ENCODE measurements around the gene POU4F1.
A peak's percentile ranks its signal among the peaks of the same experiment; 100 is the strongest.

The POU4F1 gene

DNA sequence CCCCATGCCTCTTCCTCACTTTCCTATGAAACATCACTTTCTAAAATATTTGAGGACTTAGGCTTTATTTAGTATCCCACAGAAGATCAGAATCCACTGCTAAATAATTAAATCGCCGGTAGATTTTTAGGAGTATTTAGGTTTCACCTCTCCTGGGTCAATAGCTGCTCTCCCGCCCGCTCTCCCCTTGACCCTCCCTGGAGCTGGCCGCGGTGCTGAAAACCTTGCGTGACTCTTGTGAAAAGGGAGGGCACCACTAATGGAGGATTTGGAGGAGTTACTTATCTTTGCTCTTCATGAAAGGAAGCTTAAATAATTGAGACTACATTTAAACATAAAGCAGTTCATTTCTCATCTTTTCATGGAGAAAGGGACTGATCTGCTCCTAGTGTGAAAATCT is 14.1 kb downstream of the POU4F1 start:
- FAIRE-seq: no peak

DNA sequence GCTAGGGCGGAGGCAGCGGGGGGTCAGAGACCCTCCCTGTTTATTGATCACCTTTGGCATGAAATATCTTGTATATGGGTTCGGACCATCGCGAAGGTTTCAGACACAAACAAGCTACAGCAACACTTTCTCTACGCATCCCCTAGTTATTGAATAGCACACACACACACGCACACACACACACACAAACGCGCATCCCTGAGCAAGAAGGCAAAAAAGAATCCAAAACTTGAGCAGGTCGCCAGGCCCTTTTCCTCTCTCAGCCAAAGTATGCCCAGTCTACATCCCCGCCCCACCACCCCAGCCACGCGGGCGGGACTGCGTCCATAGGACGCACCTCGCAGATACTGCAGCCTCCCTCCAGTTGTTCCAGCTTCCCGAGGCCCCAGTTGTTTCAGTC is 16.0 kb downstream of the POU4F1 start:
- no peak for FAIRE-seq

DNA sequence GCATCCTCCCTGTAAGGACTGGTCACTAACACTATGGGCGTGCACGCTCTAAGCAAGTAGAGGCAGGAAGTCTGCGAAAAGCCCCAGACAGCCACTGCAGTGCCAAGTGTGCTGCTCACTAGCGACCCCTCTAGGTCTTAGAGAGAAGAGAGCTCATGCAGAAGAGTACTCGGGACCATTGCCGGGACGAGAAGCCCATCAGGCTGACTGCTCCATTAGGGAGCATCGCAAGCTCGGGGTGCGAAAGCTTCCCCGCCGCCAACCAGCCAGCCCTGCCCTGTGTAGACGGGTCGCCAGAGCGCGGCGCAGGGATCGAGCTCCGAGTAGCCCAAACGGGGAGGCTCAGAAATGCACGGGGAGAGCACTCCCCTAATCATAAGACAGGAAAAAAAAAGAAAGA is 16.6 kb downstream of the POU4F1 start:
- FAIRE-seq: no peak

DNA sequence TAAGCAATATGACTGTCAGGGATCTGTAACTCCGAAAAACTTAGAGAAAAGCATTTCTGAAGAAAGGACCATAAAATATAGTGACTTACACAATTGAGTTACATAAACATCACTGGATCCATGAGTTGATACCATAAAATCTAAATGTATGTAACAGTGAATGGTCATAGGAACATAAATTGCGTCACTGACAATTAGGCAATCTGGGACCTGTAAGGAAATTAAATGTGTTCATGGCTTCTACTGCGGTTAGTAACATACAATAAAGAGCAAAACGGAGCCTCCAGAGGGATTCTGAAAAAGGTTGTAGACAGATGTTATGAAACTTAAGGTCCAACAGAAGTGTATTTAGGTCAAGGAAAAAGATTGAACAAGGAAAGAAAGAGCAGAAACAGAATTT is 27.1 kb downstream of the POU4F1 start:
- no peak for FAIRE-seq

DNA sequence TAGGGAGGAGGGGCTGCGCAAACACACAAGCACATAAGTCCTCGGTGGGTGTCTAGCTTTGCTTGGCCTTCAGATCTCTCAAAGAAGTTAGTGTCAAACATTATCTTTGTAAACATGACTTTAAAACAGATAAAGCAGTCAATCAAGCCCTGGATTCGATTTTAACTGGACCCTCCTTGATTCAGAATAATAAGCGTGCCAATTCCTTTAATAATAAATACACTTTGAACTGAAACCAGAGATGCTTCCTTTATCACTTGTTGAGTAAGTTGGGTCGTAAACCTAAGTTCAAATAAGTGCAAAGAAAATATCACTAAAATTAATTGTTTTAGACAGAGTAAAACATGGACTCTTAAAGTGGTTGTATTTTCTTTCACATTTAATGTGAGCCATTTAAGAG is 30.9 kb downstream of the POU4F1 start:
- no peak for FAIRE-seq

DNA sequence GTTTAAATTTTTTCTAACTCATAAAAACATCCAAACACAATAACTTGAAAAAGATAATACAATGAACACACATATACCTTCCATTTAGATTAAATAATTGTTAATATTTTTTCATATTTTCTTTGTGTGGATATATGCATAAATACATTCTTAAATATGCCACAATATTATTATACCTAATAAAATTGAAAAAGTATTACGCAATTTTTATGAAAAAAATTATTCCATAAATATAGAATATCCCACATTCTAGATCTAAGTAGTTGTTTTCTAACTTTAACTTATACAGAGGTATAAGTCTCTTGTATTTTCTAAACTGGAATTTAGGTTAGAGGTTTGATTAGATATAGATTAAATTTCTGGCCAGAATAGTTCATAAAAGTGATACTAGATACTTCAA is 34.3 kb downstream of the POU4F1 start:
- FAIRE-seq: peak; percentile 82

DNA sequence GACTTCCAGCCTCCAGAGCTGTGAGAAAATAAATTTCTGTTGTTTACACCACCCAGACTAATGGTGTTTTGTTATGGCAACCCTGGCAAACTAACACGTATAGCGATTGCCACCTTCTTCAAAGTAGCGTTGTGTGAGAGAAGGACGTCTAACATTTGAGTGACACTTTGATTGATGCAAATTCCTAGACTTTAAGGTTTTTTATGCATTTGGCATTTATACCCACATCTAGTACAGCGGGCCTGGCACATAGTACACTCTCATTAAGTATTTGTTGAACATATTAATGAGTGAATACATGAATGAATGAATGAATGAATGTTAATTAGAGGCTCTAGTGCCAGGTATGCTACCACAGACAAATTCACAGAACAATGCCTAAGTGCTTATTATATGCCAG is 36.7 kb downstream of the POU4F1 start:
- no peak for FAIRE-seq

DNA sequence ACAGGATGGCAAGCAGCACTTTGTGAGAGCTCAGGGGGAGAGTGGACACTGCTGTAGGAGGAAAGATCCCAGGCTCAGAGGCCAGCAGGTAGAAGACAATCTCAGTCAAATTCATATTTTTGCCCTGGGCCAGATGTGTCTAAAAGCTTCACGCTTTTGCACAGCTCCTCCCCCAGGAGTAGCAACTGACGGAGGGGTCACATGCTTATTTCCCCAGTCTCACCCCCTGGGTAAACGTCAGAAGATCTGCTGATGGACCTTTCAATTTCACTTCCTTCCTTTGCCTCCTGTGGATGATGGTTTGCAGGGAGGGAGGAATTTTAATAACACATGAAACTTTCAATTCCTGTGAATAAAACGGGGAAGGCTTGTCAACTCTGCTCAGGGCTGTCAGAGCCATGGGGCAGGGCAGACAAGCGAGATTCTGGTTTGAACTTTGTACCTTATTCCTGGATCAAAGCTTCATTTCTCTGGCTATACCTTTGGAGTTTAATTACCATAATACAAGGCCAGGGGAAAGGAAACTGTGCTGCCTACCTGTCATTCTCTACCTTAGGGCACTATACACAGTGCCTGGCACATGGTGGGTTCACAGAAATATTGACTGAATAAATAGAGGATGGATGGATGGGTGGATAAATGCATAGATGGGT is 41.0 kb downstream of the POU4F1 start:
- FAIRE-seq: no peak
